H1 (cell line): Measurements from ENCODE around the gene CHTF18.

Experiments used
- ATF2 ChIP-seq: IDR thresholded peaks from 2 replicates; pipeline ENCODE4 v1.6.1; 2012; ENCODE audit warnings: low read length, inconsistent platforms
- CBX5 ChIP-seq: fragments of 300-800, 300-1000 bp; sonication (generic); IDR thresholded peaks from 2 replicates; pipeline ENCODE4 v1.7.1; 2016; ENCODE audit warnings: antibody characterized with exemption, low read length, low read depth
- CHD1 ChIP-seq: IDR thresholded peaks from 2 replicates; pipeline ENCODE4 v1.6.1; 2012; ENCODE audit warnings: low read depth, low read length, improper control_type of control experiment
- EP300 ChIP-seq, 2 experiments: IDR thresholded peaks; 1 replicate in 1 of 2; 2 replicates in 1 of 2; pipeline ENCODE4 v1.6.1; 2011 to 2012; ENCODE audit warnings: low read depth in 2 of 2, low read length in 2 of 2, mild to moderate bottlenecking in 2 of 2, borderline replicate concordance in 1 of 2, inconsistent platforms in 1 of 2, moderate library complexity in 1 of 2
- JUN ChIP-seq: IDR thresholded peaks from 2 replicates; pipeline ENCODE4 v1.6.1; 2011; ENCODE audit warnings: low read depth, mild to moderate bottlenecking, improper control_type of control experiment, low read length
- POLR2AphosphoS5 ChIP-seq: IDR thresholded peaks from 2 replicates; pipeline ENCODE4 v1.6.1; 2011; ENCODE audit warnings: low read depth, low read length
- RFX5 ChIP-seq: IDR thresholded peaks from 2 replicates; pipeline ENCODE4 v1.6.1; 2011; ENCODE audit warnings: low read depth, low read length, improper control_type of control experiment, borderline replicate concordance
- RNF2 ChIP-seq: fragments of 200-900, 300-1000 bp; sonication (generic); IDR thresholded peaks from 2 replicates; pipeline ENCODE4 v1.7.1; 2016; ENCODE audit warnings: borderline replicate concordance, low read depth, mild to moderate bottlenecking, antibody characterized with exemption, low read length; ENCODE audit not compliant: poor library complexity, severe bottlenecking; ENCODE audit errors: missing control alignments
- YY1 ChIP-seq: IDR thresholded peaks from 2 replicates; pipeline ENCODE4 v1.6.1; 2011; ENCODE audit warnings: low read depth, mild to moderate bottlenecking, low read length
- TF ChIP-seq, protein P1 (sequence below): IDR thresholded peaks from 2 replicates; pipeline ENCODE4 v1.6.1; 2012; ENCODE audit warnings: inconsistent platforms
- TF ChIP-seq, protein P2 (sequence below): IDR thresholded peaks from 2 replicates; pipeline ENCODE4 v1.6.1; 2011; ENCODE audit warnings: low read depth, mild to moderate bottlenecking, low read length; ENCODE audit not compliant: insufficient read depth

DNA sequence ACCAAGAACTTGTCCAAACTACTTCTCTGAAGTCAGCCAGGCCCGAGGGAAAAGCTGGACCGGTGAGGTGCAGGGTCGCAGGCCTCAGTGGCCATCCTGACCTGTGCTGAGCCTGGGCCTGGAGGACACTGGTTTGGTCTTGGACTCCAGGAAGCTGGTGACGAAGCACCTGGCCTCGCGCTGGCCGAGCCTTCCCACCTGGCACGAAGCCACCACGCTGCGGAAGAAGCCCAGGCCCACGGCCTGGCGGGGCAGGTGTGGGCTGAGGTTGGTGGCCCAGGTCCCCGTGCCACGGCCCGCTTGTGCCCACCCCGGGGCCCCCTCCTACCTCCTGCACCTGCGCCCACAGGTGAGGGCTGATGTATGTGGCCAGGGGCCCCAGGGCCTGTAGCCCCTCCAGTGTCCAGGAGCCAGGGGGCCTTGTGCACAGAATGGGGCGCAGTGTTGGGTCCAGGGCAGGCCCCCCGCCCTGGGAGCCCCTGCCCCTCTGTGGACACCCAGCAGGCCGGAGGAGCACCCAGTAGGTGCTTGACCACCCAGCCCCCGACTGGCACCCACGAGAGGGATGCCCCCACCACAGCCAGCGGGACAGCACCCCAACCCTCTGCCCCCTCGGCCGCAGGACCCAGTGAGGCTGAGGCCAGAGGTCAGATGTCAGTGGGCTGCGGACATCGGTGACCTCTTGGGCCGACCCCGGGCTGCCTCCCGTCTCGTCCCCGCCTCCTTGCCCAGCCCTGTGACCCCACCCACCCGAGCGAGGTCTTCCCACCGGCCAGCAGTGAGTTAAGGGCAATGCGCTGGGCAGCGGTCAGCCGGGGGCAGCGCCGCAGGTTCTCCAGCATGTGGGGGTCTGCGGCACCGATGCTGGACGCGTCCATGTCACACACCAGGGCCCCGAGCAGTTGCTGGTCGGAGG is 14.1 kb upstream of the CHTF18 start:
- TF ChIP-seq ATF2: no peak
- no peak for TF ChIP-seq RFX5
- no peak for TF ChIP-seq POLR2AphosphoS5
- TF ChIP-seq CHD1: no peak
- TF ChIP-seq, protein P1, sequence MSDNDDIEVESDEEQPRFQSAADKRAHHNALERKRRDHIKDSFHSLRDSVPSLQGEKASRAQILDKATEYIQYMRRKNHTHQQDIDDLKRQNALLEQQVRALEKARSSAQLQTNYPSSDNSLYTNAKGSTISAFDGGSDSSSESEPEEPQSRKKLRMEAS: no peak
- TF ChIP-seq CBX5: no peak
- TF ChIP-seq YY1: no peak
- TF ChIP-seq, protein P2, sequence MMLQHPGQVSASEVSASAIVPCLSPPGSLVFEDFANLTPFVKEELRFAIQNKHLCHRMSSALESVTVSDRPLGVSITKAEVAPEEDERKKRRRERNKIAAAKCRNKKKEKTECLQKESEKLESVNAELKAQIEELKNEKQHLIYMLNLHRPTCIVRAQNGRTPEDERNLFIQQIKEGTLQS: no peak
- TF ChIP-seq JUN: no peak
- no peak for TF ChIP-seq RNF2
- no peak for TF ChIP-seq EP300 (IDR thresholded peaks at IDR 0.05; ENCODE audit: borderline replicate concordance in 1 of 2, low read depth in 2 of 2, low read length in 2 of 2)
